ENCODE data around the gene FABP7. TPM values are rescaled to one million over a fixed set of nuclear protein-coding genes. Genes with fewer than 3 reads are reported as not detected.

Gene FABP7
- total and polyA plus RNA-seq, 8 donors, result 2.8 TPM; not detected in 7

GRCh38 chr6:122797537-122797936 is 18.0 kb downstream of the FABP7 start:
- Histone ChIP-seq H3K27me3 (no peaks in the 10 kb centered on the region), H3K36me3 (peaks cover 0 to 11% (median 0%) of the 10 kb centered on the region in 4 donors), H3K9me3 (no peaks in the 10 kb centered on the region), H3K4me1 (peaks cover 7 to 73% (median 38%) of the 10 kb centered on the region in 4 donors), H3K4me3 (no peak overlapping the region), H3K27ac (peak overlapping the region; percentile 66 to 86 (median 77))
- DNase-seq, result no peak
- WGBS, 5 donors, result 88 to 94% (median 91%) methylated on average over 3 of the region's 3 CpGs
- intact Hi-C loops (cut with DNase I; ENCODE audit: low total_unique reads), result no loop called here
- TF ChIP-seq POLR2AphosphoS5 (IDR thresholded peaks at IDR 0.05), result no peak
- TF ChIP-seq EP300 (IDR thresholded peaks at IDR 0.05), result no peak
- no peak for TF ChIP-seq POLR2A (IDR thresholded peaks at IDR 0.05)
- no peak for TF ChIP-seq CTCF (IDR thresholded peaks at IDR 0.05)

- Histone ChIP-seq H3K36me3 (peaks cover 0 to 11% (median 0%) of the 10 kb centered on the region in 4 donors), H3K4me3 (no peak overlapping the region), H3K9me3 (no peaks in the 10 kb centered on the region), H3K27me3 (no peaks in the 10 kb centered on the region), H3K27ac (peak overlapping the region; percentile 57 to 79 (median 70)), H3K4me1 (peaks cover 3 to 72% (median 39%) of the 10 kb centered on the region in 4 donors)
- 19 to 44% (median 37%) methylated on average over 6 of the region's 6 CpGs for WGBS, 5 donors
- intact Hi-C loops (cut with DNase I; ENCODE audit: low total_unique reads), result no loop called here
- DNase-seq, result peak; percentile 78 to 91
- TF ChIP-seq POLR2A (IDR thresholded peaks at IDR 0.05) (no peak), POLR2AphosphoS5 (IDR thresholded peaks at IDR 0.05) (peak in 2 of 3 donors; percentile 73 to 75), EP300 (IDR thresholded peaks at IDR 0.05) (no peak)
Measured at GRCh38 chr6:122798099-122798641, 18.7 kb downstream of the FABP7 start.

- H3K27me3 ChIP-seq, result no peaks in the 10 kb centered on the region
- DNase-seq, result no peak
- no peaks in the 10 kb centered on the region for H3K9me3 ChIP-seq
- 56 to 73% (median 61%) methylated on average over 4 of the region's 4 CpGs for WGBS, 5 donors
- intact Hi-C loops (cut with DNase I; ENCODE audit: low total_unique reads), result no loop called here
- no peak for TF ChIP-seq EP300 (IDR thresholded peaks at IDR 0.05)
- no peak for TF ChIP-seq POLR2A (IDR thresholded peaks at IDR 0.05)
- H3K4me3 ChIP-seq, result no peak overlapping the region
- H3K27ac ChIP-seq, result peak overlapping the region; percentile 66 to 79 (median 77)
- H3K4me1 ChIP-seq, result peaks cover 3 to 70% (median 44%) of the 10 kb centered on the region in 4 donors
- H3K36me3 ChIP-seq, result peaks cover 0 to 11% (median 0%) of the 10 kb centered on the region in 4 donors
Measured at GRCh38 chr6:122799140-122799745, 19.7 kb downstream of the FABP7 start.

- Histone ChIP-seq H3K36me3 (peaks cover 3 to 13% (median 5%) of the 10 kb centered on the region in 4 donors), H3K27ac (peak overlapping the region in 3 of 5 donors; percentile 10 to 79 (median 70)), H3K27me3 (no peaks in the 10 kb centered on the region), H3K4me3 (no peak overlapping the region), H3K4me1 (peaks cover 3 to 66% (median 44%) of the 10 kb centered on the region in 4 donors), H3K9me3 (no peaks in the 10 kb centered on the region)
- TF ChIP-seq POLR2AphosphoS5 (IDR thresholded peaks at IDR 0.05) (peak in 2 of 3 donors; percentile 29 to 44), CTCF (IDR thresholded peaks at IDR 0.05) (no peak)
- peak in 1 of 2 donors; percentile 61 for DNase-seq
- WGBS, 5 donors, result 58 to 74% (median 64%) methylated on average over 5 of the region's 5 CpGs
- intact Hi-C loops (cut with DNase I; ENCODE audit: low total_unique reads), result no loop called here
Measured at GRCh38 chr6:122799916-122800686, 20.6 kb downstream of the FABP7 start.

- peaks cover 3 to 64% (median 44%) of the 10 kb centered on the region in 4 donors for H3K4me1 ChIP-seq
- intact Hi-C loops (cut with DNase I; ENCODE audit: low total_unique reads), result no loop called here
- peak overlapping the region in 4 of 5 donors; percentile 3 to 79 (median 18) for H3K27ac ChIP-seq
- H3K9me3 ChIP-seq, result no peaks in the 10 kb centered on the region
- peaks cover 4 to 18% (median 9%) of the 10 kb centered on the region in 4 donors for H3K36me3 ChIP-seq
- H3K27me3 ChIP-seq, result no peaks in the 10 kb centered on the region
- no peak overlapping the region for H3K4me3 ChIP-seq
- WGBS, 5 donors, result 67 to 79% (median 75%) methylated on average over 3 of the region's 3 CpGs
- DNase-seq, result no peak
- TF ChIP-seq POLR2AphosphoS5 (IDR thresholded peaks at IDR 0.05) (no peak), EP300 (IDR thresholded peaks at IDR 0.05) (no peak), CTCF (IDR thresholded peaks at IDR 0.05) (no peak), POLR2A (IDR thresholded peaks at IDR 0.05) (no peak)
Measured at GRCh38 chr6:122800906-122801305, 21.4 kb downstream of the FABP7 start.

All from stomach (tissue), 9 donors.